ENCODE data around the gene GP1BA.

DNA sequence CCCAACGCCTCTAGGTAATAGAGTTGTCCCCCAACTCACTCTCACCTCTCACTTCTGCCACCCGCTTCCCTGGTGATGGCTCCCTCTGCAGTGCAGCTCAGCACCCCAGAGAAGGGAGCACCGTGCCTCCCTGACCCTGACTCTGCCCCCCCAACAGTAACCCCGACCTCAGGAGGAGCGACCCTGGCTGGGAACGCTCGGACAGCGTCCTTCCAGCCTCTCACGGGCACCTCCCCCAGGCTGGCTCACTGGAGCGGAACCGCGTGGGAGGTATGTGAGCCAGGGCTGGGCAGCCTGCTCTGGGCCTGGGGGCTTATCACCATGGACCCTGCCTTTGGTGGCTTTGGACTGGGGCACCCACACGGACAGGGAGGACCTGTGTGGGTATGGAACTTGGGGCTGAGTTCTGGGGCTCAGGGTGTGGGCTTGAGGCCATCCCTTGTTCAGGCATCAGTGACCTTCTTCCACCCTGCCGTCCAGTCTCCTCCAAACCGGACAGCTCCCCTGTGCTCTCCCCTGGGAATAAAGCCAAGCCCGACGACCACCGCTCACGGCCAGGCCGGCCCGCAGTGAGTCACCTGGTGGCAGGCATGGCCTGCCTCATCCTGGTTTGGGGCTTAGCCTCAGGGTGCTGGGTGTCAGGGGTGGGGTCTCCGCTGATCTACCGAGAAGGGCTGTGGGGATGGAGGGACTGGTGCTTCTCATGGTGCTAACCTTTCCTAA lies 39.4 kb upstream of the GP1BA start:
- TF ChIP-seq BACH1 (IDR thresholded peaks at IDR 0.05; ENCODE audit: low read length) (no peak), TAF1 (IDR thresholded peaks at IDR 0.05; ENCODE audit: low read depth, low read length) (no peak), CTCF (IDR thresholded peaks at IDR 0.05; ENCODE audit: control extremely low read depth in 1 of 3, insufficient read depth in 1 of 3, low read depth in 1 of 3, low read length in 3 of 3) (no peak), ASH2L (IDR thresholded peaks at IDR 0.05; ENCODE audit: low read length) (no peak), CREB1 (IDR thresholded peaks at IDR 0.05) (no peak), FOSL1 (IDR thresholded peaks at IDR 0.05; ENCODE audit: insufficient read depth, low read depth, low read length) (no peak)
